SK-N-SH treated with all-trans-retinoic acid at 6 μM for 48 hours (cell line): ENCODE data around the gene FAAP100.

Experiments
- ATAC-seq: fragments of 200-7000 bp; cut with Tn5 transposase; 3 replicates; pipeline ENCODE4 v1.9.1; 2020; ENCODE audit warnings: mild to moderate bottlenecking, moderate library complexity
- ARNTL ChIP-seq: fragments of 450-650 bp; formaldehyde crosslinking; IDR thresholded peaks from 2 replicates; pipeline ENCODE4 v1.5.0; 2020; ENCODE audit warnings: low read depth, mild to moderate bottlenecking, moderate library complexity, borderline replicate concordance
- BACH2 ChIP-seq: fragments of 250-450 bp; sonication (Bioruptor Pico); IDR thresholded peaks from 2 replicates; pipeline ENCODE4 v1.9.0; 2021; ENCODE audit warnings: mild to moderate bottlenecking, borderline replicate concordance
- CREB5 ChIP-seq: fragments of 250-450 bp; sonication (Bioruptor Pico); IDR thresholded peaks from 2 replicates; pipeline ENCODE4 v1.5.1; 2020; ENCODE audit warnings: low read depth, mild to moderate bottlenecking, moderate library complexity
- CSDC2 ChIP-seq: fragments of 250-450 bp; sonication (Bioruptor Pico); IDR thresholded peaks from 2 replicates; pipeline ENCODE4 v1.5.0; 2020; ENCODE audit warnings: mild to moderate bottlenecking, moderate library complexity
- ESRRG ChIP-seq: fragments of 250-450 bp; sonication (Bioruptor Pico); IDR thresholded peaks from 2 replicates; pipeline ENCODE4 v1.6.1; 2021; ENCODE audit warnings: mild to moderate bottlenecking
- ISL1 ChIP-seq: fragments of 250-450 bp; sonication (Bioruptor Pico); IDR thresholded peaks from 2 replicates; pipeline ENCODE4 v2.1.2; 2022; ENCODE audit warnings: mild to moderate bottlenecking, moderate library complexity
- OSR1 ChIP-seq: fragments of 250-450 bp; sonication (Bioruptor Pico); IDR thresholded peaks from 2 replicates; pipeline ENCODE4 v1.8.0; 2022; ENCODE audit warnings: moderate library complexity, mild to moderate bottlenecking, inconsistent platforms
- RARB ChIP-seq: fragments of 250-450 bp; sonication (Bioruptor Pico); IDR thresholded peaks from 2 replicates; pipeline ENCODE4 v1.8.0; 2021; ENCODE audit warnings: mild to moderate bottlenecking, moderate library complexity
- SNAI2 ChIP-seq: fragments of 250-450 bp; sonication (Bioruptor Pico); IDR thresholded peaks from 2 replicates; pipeline ENCODE4 v1.5.0; 2020; ENCODE audit warnings: mild to moderate bottlenecking, moderate library complexity
- TOX ChIP-seq: fragments of 250-450 bp; sonication (Bioruptor Pico); IDR thresholded peaks from 2 replicates; pipeline ENCODE4 v1.8.0; 2021; ENCODE audit warnings: mild to moderate bottlenecking, moderate library complexity, borderline replicate concordance
- ZC3H10 ChIP-seq: fragments of 250-450 bp; sonication (Bioruptor Pico); IDR thresholded peaks from 2 replicates; pipeline ENCODE4 v1.5.1; 2021; ENCODE audit warnings: mild to moderate bottlenecking, moderate library complexity
- ZFP3 ChIP-seq: fragments of 250-450 bp; sonication (Bioruptor Pico); IDR thresholded peaks from 2 replicates; pipeline ENCODE4 v1.5.0; 2020; ENCODE audit warnings: mild to moderate bottlenecking, moderate library complexity
- ZFP30 ChIP-seq: fragments of 450-650 bp; formaldehyde crosslinking; IDR thresholded peaks from 2 replicates; pipeline ENCODE4 v1.5.0; 2022; ENCODE audit warnings: mild to moderate bottlenecking, moderate library complexity
- ZNF565 ChIP-seq: fragments of 450-650 bp; formaldehyde crosslinking; conservative IDR thresholded peaks from 2 replicates; pipeline ENCODE4 v1.5.0; 2020; ENCODE audit warnings: low read depth, mild to moderate bottlenecking, moderate library complexity
- ZNF70 ChIP-seq: fragments of 450-650 bp; formaldehyde crosslinking; IDR thresholded peaks from 2 replicates; pipeline ENCODE4 v1.5.0; 2020; ENCODE audit warnings: mild to moderate bottlenecking, moderate library complexity
- TF ChIP-seq, protein P1 (sequence below): fragments of 250-450 bp; sonication (Bioruptor Pico); IDR thresholded peaks from 2 replicates; pipeline ENCODE4 v1.8.0; 2021; ENCODE audit warnings: low read depth, mild to moderate bottlenecking, moderate library complexity, borderline replicate concordance
- TF ChIP-seq, protein P2 (sequence below): fragments of 250-450 bp; sonication (Bioruptor Pico); IDR thresholded peaks from 2 replicates; pipeline ENCODE4 v1.5.1; 2021; ENCODE audit warnings: mild to moderate bottlenecking, moderate library complexity
- TF ChIP-seq, protein P3 (sequence below): fragments of 250-450 bp; sonication (Bioruptor Pico); IDR thresholded peaks from 2 replicates; pipeline ENCODE4 v1.8.0; 2020; ENCODE audit warnings: mild to moderate bottlenecking, moderate library complexity, borderline replicate concordance

Gene FAAP100

DNA sequence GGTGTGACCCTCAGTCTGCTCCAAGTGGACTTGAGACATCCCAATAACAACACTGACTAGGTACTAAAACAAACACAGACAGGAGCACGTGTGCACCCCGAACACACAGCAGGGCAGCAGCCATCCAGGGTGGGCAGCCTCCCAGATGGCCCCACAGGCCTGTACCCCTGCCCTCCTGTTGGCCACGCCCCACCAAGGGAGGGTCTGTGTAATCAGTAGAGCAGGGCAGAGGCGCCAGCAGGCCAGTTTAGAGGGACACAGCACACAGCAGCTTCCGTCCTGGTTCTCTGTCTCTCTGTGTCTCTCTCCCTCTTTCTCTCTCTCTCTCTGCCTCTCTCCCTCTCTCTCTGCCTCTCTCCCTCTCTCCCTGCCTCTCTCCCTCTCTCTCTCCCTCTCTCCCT, 61.0 kb downstream of the FAAP100 start:
- ATAC-seq = no peak
- no peak for TF ChIP-seq ARNTL

DNA sequence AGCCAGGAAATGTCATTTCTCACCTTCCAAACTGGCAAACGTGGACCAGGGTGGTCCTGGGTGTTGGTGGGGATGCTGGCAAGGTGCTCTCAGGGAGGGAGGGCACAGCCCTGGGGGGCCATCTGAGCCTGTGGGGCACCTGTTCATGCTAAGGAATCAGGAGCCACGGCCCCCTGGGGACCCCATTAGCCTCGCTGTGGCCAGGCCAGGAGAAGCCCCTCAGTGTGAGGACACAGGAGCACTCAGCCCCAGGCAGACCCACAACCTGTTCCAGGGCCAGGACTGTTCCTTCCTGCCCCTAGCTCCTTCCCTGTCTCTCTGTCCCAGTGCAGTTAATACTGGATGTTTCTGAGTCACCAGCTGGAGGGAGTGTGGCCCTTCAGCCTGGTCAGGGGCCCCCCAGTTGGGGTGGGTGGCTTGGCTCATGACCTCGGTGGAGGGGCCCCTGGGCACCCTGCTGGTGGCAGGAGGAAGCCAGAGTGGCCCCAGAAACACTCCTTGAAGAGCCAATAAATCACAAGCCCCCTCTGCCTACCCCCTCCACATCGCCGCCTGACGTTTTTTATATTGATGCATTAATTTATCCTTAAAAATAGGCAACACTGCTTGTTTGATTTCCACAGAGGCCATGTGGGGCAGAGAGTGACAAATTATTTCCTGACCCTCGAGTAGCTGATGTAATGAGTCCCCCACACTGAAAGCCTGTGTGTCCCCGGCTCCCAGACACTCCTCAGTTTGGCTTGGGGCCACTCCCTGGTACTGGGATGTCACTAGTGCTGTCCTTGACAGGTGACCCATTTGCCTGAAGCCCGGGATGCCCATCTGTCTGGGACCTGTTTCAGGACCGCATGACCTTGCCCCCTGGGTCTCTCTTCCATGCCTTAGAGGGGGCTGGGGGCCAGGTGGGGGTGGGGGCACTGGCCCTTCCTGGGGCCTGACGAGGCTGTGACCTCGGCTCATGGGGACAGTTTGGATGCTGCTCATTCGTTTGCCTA, 61.9 kb downstream of the FAAP100 start:
- ATAC-seq = no peak
- TF ChIP-seq ESRRG (no peak), CREB5 (CRISPR knock-in tag) (no peak), OSR1 (no peak), ZC3H10 (CRISPR knock-in tag) (no peak), ZNF70 (no peak), ZFP3 (CRISPR knock-in tag) (no peak), ISL1 (no peak), ZFP30 (no peak), CSDC2 (CRISPR knock-in tag) (no peak), SNAI2 (CRISPR knock-in tag) (no peak), TOX (CRISPR knock-in tag) (no peak), ZNF565 (CRISPR knock-in tag) (no peak), RARB (CRISPR knock-in tag) (no peak), BACH2 (CRISPR knock-in tag) (no peak), ARNTL (no peak)
- TF ChIP-seq, protein P1, sequence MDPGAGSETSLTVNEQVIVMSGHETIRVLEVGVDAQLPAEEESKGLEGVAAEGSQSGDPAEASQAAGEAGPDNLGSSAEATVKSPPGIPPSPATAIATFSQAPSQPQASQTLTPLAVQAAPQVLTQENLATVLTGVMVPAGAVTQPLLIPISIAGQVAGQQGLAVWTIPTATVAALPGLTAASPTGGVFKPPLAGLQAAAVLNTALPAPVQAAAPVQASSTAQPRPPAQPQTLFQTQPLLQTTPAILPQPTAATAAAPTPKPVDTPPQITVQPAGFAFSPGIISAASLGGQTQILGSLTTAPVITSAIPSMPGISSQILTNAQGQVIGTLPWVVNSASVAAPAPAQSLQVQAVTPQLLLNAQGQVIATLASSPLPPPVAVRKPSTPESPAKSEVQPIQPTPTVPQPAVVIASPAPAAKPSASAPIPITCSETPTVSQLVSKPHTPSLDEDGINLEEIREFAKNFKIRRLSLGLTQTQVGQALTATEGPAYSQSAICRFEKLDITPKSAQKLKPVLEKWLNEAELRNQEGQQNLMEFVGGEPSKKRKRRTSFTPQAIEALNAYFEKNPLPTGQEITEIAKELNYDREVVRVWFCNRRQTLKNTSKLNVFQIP (CRISPR knock-in tag) = no peak
- TF ChIP-seq, protein P2, sequence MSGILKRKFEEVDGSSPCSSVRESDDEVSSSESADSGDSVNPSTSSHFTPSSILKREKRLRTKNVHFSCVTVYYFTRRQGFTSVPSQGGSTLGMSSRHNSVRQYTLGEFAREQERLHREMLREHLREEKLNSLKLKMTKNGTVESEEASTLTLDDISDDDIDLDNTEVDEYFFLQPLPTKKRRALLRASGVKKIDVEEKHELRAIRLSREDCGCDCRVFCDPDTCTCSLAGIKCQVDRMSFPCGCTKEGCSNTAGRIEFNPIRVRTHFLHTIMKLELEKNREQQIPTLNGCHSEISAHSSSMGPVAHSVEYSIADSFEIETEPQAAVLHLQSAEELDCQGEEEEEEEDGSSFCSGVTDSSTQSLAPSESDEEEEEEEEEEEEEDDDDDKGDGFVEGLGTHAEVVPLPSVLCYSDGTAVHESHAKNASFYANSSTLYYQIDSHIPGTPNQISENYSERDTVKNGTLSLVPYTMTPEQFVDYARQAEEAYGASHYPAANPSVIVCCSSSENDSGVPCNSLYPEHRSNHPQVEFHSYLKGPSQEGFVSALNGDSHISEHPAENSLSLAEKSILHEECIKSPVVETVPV = no peak
- TF ChIP-seq, protein P3, sequence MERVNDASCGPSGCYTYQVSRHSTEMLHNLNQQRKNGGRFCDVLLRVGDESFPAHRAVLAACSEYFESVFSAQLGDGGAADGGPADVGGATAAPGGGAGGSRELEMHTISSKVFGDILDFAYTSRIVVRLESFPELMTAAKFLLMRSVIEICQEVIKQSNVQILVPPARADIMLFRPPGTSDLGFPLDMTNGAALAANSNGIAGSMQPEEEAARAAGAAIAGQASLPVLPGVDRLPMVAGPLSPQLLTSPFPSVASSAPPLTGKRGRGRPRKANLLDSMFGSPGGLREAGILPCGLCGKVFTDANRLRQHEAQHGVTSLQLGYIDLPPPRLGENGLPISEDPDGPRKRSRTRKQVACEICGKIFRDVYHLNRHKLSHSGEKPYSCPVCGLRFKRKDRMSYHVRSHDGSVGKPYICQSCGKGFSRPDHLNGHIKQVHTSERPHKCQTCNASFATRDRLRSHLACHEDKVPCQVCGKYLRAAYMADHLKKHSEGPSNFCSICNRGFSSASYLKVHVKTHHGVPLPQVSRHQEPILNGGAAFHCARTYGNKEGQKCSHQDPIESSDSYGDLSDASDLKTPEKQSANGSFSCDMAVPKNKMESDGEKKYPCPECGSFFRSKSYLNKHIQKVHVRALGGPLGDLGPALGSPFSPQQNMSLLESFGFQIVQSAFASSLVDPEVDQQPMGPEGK (CRISPR knock-in tag) = no peak
